IPS-NIHi11 (cell line): ENCODE measurements around the gene CDH20.

Source experiments
- DNase-seq: peaks from one replicate; pipeline ENCODE4 v3.0.0; 2012; ENCODE audit warnings: mixed read lengths, low spot score

CDH20 gene

DNA sequence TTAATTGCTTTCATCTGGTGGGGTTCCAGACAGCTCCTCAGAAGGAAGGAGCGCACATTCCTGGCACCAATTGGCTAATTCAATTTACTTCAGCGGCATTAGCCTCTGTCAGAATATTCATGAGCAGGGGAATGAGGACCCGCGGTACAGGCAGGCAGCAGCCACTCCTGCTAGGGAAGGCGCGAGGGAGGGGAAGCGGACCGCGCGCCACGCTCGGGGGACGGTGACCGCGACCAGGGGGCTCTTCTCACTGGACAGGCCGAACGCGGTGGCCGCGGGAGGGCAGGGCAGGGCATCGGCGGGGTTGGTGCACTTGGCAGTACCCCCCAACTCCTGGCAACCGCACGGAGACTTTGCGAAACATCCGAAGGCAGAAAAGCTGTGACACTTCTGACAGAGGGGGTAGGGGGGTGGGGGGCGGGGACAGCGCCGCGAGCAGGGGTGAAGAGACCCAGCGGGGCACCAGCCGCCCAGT lies at the start of gene CDH20:
TSS of gene CDH20 (plus strand) at position 160 of the 475 bp plus-strand sequence.
- DNase-seq: peak; percentile 53

DNA sequence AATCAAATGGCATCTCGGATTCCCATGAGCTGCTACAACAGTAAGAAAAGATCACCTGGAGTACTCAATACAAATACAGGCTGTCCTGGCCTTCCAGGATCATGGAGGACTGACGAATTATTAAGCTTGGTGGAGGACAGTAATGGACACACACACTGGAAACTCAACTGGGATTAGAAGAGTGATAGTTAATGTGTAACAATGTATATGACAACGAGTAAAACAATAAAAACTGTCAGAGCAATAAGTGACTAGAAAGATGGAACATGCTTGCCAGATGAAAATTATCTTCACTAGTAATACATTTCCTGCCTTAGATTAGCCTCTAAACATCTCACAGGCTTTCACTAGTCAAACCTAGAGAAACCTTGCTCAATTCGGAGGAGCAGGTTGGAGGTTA lies 49.2 kb upstream of the CDH20 start:
- DNase-seq: no peak

DNA sequence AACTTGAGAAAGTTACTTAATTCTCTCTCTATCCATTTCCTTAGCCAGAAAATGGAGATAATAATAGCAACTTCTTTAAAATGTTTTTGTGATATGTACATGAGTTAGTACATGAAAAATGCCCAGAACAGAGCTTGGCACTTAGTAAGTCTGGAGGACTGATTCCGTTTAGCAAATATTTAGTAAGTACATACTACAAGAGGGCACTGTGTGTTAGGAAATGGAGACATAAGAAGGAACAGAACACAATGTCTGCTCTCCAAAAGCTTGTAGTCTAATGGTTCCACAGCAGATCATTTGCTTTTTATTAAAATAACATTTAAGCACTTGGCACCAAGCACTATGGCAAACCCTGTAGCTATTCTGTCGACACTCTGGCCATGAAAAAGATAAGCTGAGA lies 47.5 kb upstream of the CDH20 start:
- DNase-seq: no peak

DNA sequence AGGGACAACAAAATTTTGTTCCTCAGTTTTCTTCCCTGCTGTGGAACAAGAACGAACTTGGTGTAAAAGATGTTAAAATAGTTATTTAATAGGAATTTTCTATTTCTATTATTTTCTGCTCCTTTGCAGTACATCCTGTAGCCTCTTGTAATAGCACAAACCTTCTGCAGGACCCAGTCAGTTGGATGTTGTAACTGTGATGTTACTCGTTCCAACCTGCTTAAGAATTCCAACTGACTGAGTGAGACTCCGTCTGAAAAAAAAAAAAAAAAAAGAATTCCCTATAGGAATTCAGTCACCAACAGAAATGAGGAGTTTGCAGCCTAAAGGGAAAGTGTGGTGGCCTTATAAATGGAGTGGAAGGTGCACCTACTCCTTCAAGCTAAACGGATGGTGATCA lies 46.4 kb upstream of the CDH20 start:
- DNase-seq: no peak

DNA sequence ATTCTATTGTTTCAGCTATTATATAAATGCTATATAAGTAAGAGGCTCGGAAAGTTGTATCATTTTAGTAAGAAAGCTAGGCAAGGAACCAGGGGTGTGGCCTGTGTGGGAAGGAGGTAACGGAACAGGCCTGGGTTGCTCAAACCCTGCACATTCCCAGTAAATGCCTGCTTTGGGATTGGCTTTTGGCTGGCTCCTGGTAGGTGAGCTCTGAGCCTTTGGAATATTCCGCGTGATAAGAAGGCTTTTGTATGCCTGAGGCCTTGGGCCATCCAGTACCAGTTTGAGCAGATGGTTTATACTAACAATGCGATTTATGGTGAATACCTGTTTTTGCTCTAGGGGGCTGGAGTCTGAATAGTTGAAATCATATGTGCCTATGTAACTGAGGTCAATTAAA lies 42.6 kb upstream of the CDH20 start:
- DNase-seq: no peak

DNA sequence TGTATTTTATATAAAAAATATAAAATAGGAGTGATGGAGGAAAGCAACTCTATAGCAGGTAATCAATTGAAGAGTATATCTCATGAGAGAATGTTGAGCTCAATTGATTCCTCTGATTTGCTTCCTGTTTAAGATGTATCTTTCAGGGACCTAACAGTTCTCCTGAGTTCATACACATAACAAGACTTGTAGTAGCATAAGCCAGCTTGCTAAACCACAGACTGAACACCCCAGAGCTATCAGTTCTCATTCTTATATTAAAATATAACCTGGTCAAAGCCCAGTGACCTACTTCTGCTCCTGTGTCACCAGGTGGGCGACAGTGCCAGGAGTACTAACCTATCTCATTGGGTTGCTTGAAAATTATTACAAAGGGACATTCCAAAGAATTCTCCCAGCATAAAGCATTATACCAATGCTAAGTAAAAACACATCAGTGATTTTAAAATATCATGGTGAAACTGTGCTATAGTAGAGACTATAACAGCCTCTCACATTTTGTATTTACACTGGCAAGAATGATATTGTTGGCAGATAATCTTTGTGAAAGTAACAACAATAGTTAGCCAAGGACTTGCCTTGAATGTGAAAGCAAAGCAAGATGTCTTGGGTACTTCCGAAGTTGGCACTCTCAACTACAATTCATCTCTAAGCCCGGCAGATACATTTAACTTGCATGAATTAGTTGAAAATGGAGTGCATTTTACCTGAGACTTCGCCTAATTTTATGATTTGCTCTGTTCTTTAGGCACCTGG lies 40.8 kb upstream of the CDH20 start:
- no peak for DNase-seq

DNA sequence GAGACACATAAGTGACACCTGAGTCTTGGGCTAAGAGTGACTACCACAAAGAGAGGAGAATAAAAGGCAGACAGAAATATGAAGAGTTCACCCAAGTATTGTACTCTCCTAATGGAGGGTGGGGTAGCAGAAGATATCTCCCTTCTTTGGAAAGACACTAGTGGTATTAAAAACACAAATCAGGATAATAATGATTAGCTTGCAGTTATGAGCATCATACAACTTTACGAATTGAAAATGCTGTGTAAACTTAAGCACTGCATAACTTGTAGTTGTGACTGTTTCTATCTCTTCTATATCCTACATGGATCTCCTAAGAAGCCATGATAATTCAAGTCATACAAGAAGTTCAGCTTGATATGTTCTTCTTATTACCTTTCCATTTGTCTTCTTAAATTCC lies 38.1 kb upstream of the CDH20 start:
- no peak for DNase-seq

DNA sequence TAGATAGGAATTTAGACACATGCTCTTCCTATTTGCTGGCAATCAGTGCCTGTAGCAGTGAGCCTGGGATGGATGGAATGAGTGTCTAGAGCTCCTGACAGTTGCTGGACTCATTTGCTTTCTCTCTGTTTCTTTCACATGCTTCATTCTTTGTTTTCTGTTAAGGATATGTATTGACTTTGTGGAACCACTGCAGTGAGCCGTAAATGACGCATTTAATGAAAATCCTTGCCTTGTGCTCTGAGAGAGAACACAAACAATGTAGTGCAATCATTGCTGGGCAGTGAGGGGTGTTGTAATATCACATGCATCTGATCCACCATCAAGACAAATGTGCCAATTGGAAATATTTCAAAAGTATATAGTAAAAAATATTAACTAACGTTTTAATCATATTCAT lies 25.2 kb upstream of the CDH20 start:
- no peak for DNase-seq

DNA sequence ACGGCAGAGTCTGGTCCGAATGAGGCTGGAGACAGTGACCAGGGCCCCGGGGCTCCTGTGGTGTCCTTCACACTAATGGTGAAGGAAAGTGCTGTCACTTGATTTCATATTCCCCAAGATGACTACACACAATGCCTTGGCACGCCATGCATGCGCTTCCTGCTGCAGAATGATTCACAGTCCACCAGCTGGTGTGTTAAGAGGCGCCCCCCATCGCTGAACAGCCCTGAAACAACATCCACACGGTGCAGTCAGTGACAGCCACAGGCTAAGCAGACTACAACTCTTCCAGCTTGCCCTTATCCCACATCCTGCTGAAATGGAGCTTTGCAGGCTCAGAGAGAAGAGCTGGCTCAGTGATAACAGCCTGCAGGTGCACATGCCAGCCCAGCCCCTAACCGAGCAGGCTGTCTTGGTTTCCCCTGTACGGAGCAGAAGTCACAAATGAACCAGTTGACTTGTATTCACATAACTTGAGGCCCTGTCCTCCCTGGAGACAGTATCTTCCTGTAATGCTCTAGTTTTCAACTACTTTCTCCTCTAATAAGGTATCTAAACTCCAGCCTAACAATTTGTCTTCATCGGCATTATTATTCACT lies 24.3 kb upstream of the CDH20 start:
- DNase-seq: no peak

DNA sequence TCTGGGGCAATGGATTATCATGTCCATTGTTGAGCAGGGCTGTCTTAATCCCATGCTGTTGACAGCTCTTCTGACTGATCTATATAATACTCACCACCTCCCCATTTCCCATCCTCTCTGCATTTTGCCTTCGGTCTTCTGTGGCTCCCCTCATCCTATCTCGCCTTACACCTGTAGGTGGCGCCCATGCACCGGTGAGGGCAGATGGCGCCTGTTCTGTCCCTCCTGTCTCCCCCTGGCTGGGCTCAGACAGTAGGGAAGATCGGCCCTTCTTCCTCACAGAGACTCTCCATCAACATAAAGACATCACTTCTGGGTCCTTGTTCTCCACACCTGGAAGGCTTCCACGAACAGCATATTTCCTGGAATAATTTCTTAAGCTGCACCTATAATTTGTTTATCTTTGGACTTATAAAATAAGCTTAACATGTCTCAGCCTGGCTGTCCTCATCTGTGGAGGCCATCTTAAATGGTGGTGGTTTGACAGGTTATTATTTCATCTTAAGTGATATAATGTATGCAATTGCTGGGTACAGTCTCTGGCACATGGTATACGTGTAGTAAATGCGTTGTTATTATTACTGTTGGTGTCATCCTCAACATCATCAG lies 10.9 kb upstream of the CDH20 start:
- peak; percentile 85 for DNase-seq

DNA sequence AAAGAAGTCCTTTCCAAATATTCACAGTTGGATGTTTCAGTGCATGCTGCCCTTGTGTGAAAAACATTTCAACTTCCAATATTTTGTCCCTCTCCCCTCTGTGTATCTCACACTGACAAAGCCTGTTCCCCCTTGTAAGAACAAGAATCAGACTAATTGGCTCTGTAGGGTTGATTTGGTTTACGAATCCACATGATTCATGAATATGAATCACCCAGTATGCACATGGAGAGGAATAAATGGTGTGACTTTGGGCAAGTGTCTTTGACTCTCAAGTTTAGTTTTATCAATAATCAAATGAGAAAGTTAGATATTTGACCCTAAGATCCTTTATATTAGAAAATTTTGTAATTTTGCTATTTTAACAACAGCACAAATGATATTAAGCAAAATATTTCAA lies 9.3 kb upstream of the CDH20 start:
- no peak for DNase-seq

DNA sequence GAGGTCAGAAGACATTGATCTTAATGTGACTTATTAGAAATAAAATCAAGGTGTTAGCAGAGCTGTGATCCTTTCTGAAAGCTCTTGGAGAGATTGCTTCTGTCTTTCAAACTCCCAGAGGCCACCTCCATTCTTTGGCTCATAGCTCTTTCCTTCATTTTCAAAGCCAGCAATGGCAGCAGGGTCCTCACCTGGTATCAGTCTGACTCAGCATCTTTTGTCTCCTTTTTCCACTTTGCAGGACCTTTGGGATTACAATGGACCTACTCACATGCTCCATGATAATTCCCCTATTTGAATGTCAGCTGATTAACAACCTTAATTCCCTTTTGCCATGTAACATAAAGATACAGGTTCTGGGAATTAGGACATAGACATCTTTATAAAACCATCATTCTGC lies 6.8 kb upstream of the CDH20 start:
- no peak for DNase-seq

DNA sequence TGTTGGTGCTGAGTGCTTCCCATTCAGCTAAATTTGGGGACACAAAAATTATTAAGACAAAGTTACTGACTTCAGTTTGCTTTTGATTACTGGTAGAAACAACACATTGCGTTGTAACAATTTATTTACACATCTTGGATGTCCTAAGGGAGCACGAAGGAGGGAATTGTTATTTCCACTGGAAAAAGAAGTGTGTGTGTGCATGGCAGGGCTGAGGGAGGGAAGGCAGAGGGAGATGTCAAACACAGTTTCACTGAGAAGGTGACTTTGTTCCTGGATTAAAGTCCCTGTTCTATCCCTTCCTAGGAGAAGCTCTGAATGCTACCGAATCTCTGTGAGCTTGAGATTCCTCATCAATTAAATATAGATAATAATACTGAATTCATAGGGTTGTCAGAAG lies 3.8 kb upstream of the CDH20 start:
- DNase-seq: no peak

DNA sequence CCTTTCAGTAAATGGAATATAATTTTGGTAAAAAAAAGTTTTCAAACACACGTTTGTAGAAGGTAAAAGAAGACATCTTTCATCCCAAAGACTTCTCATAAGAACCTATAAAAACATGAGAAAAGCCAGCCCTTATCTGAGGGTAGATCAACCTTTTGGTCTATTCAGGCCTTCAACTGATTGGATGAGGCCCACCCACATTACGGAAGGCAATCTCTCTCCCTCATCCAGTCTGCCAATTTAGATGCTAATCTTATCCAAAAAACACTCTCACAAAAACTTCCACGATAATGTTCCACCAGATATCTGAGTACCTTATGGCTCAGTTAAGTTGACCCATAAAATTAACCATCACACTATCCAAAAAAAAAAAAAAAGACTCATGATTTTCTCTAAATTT lies 2.2 kb upstream of the CDH20 start:
- DNase-seq: no peak

DNA sequence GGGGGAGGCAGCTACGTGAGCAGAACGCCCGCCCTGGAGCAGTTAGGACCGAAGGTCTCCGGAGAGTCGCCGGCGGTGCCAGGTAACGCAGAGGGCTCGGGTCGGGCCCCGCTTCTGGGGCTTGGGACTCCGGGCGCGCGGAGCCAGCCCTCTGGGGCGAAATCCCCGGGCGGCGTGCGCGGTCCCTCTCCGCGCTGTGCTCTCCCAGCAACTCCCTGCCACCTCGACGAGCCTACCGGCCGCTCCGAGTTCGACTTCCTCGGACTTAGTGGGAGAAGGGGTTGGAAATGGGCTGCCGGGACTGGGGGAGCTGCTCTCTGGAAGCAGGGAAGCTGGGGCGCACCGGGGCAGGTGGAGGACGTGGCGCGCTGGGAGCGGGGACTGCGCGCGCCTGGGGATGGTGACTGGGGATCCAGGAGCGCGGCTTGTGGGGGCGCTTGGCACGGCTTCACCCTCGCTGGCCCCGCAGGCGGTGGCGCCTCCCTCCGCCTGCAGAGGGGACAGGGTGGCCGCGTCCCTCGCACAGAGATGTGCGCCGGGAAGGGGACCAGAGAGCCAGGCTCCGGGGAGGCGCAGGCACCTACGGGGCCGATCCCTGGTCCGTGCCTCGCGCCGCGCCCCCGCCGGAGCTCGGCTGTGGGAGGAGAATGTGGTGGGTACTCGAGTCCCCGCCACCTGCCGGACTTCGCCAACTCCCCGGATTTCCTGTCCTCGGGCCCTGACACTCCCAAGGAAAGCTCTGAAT lies 688 bp downstream of the CDH20 start:
- peak; percentile 47 for DNase-seq

DNA sequence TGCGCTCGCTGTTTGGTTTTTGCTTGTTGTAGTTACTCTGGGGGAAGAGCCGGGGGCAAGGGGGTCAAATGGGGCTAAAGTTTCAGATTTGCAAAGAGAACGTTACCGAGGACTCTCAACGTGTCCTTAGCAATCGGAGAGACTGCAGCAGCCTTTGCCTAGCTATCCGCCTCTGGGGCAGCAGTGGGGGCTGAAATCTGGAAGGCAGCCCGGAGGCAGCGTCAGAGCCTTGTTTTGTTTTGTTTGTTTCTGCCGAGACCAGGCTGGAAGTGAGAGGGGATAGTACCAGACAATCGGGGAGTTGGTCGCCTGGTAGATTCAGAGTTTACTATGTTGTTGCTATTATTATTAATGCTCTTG lies 1.2 kb downstream of the CDH20 start:
- DNase-seq: peak; percentile 30

DNA sequence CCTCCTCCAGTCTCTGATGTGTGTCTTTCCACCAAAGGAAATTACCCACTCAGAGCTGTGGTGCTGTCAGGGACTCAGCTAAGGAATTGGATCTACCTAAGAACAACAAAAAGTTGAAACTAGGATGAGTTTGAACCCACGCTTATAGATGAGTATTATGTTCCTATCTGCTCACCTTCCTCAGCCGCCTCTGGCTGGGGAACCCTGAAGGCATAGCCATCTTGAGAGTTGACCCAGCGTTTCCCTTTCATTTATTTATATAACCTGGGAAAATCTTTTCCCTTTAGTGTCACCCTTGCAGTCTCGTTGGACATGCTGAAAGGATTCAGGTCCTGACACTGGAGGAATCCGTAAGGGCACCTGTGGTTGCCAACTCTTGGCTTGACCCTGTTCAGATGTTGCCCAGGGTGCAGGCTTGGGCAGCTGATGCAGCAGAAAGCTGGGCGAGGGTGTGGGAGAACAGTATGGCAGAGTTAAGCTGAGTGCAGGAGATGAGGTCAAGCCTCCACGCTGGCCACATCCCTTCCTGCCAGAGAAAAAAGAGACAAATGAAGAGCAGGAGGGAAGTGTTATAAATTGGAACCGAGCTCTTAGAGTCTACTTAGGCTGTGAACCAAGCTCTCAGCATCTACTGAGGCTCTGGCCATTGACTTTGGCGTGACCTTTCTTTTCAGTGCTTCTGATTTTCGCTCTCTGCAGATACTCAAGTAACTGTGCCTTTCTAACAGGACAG lies 1.9 kb downstream of the CDH20 start:
- no peak for DNase-seq

DNA sequence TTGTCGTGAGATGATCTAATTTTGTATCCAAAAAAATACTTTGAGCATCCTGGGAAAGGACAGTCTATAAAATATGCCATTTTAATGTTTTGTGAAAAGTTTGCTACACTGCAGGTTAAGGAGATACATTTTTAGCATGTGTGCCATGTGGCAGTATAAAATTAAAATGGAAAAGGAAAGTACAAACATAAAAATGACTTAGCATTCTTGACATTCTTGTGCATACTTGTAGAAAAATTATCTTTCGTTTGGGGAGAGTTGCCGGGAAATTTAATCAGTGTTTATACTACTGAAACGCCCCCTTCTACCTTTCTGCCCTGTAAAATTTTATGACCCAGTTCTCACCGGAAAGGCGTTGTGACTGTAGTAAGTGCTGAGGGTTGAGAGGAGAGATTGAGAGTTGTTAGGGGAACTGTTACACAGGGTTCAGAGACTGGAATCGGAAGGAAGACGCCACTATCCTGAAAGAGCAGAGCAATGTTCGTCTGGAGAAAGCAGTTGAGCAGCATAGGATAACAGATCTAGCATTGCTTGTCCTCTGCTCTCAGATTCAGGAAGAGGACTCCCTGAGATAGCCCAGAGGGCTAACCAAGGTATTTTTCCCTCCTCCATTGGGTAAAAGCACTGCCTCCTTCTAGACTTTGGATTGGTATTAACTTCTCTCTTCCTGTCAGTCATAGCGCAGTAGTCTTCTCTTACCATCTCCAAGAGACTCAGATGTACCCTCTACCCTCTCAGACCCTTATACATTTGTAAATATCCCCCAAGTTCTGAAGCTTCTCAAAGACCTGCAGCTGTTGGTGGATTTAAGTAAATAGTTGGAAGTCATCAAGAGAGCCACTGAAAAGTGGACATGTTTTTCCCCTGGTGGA lies 2.7 kb downstream of the CDH20 start:
- no peak for DNase-seq

DNA sequence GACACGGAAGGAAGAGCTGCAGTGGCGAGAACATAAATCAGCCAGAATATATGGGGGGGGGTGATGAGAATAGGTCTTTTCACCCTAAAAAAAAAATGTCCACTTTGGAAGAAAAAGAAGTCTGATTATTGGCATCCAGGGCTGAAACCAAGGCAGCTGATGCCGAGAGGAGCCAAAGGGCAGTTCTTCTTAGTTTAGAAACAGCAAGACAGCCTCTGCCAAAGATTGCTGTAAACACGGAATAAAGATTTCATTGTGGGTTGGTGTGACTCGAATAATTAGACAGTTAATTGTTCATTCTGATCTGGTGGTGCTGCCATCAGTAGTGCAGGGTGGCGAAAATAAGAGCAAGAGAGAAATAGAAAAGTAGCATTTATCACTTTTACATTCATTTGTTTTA lies 3.5 kb downstream of the CDH20 start:
- DNase-seq: no peak

DNA sequence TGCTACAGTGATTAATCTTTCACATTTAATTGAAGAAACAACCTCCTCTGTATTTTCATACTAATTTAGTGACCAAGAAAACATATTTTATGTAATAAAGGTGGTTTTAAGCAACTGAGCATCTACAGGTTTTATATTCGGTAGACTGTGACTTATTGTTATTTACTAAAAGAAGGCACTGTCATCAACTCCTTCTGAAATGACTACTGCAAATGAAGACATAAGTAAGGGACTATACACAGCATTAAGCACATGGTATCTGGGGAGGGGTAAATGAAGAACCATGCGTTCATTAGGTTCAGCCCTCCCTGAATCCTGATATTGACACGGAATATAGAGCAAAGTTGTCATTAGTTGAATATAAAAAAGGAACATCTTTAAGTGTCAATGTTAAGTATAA lies 4.3 kb downstream of the CDH20 start:
- DNase-seq: no peak

DNA sequence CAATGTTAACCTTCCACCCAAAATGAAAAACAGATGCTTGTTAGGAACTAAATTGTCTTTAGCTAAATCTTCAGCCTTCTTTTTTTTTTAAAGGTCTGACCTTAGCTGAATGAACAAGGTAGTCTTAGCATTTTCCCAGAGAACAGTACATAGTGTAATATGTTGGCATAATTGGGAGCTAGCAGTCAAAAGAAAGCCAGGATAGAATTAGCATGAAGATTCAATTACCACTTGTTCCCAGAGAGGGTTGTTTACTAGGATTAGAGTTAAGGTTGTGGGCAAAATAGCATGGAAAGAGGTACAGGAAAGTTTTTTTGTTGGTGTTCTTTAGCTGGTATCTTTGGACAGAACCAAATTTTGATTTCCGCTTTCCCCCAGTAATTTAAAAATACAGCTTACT lies 6.9 kb downstream of the CDH20 start:
- no peak for DNase-seq
